Measurements from ENCODE around the gene SLC39A5.

GRCh38 chr12:56236985-56237384 is 7.1 kb downstream of the SLC39A5 start:
- TF ChIP-seq CTCF (IDR thresholded peaks at IDR 0.05) (no peak), POLR2AphosphoS5 (IDR thresholded peaks at IDR 0.05) (no peak)
